GM18517 (cell line): ENCODE results near the gene PCDH9.
A peak's percentile ranks its signal among the peaks of the same experiment; 100 is the strongest.

Source experiments
- ATAC-seq: cut with Tn5 transposase; IDR thresholded peaks from one replicate; pipeline ENCODE4 v1.9.1; 2021; ENCODE audit warnings: mild to moderate bottlenecking, moderate library complexity; ENCODE audit not compliant: unreplicated experiment

The PCDH9 gene

DNA sequence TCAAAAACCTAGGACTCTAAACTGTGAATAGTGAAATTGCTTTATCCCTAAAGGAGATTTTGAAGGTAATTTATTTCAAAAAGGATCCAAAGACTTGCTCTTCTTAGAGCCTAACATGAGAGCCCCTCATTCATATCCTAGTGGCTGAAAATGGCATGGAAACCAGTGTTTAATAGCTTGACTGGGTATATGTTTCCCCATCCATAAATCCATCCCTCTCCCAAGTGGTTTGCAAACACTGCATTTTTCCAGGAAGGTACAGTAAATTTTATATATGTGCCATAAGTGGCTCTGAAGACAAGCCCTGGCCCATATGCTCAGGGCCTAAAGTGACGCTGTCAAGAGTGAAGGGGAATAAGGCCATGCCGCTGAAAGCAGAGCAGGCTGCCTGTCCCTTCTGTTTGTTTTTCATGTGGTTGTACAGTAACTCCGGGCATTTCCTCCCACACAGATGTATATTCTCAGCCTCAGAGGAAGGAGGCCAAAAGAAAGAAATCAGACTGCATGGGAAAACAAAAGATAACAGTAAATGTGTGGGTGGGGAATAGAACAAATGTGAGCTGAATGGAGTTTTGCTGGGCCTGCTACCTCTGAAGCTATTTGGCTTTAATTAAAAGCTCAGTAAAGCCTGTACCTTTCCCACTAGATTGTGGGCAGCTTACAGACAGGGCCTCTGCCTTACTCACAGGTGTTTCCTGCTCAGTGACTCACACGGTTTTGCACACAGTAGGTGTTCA is 181.9 kb downstream of the PCDH9 start:
- peak; percentile 94 for ATAC-seq

- ATAC-seq: no peak
Measured at GRCh38 chr13:67045357-67045756, 184.8 kb downstream of the PCDH9 start.

GRCh38 chr13:67043901-67044300 is 186.2 kb downstream of the PCDH9 start:
- ATAC-seq: no peak

DNA sequence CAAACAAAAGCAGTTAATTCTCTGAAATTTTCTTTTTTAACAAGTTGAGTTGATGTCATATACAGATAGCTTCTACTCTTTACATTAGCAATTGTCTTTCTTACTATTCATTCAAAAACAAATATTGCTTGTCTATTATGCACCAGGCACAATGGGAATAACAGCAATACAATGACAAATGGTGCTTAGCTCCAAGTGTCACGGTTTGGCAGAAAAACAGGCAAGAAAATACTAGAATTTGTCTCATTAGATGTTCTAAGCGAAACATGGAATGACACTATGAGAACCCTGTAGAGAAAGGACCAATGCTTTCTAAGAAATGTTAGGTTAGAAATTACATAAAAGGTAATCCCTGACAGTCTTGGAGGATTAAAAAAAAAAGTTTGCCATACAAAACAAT is 187.6 kb downstream of the PCDH9 start:
- no peak for ATAC-seq

DNA sequence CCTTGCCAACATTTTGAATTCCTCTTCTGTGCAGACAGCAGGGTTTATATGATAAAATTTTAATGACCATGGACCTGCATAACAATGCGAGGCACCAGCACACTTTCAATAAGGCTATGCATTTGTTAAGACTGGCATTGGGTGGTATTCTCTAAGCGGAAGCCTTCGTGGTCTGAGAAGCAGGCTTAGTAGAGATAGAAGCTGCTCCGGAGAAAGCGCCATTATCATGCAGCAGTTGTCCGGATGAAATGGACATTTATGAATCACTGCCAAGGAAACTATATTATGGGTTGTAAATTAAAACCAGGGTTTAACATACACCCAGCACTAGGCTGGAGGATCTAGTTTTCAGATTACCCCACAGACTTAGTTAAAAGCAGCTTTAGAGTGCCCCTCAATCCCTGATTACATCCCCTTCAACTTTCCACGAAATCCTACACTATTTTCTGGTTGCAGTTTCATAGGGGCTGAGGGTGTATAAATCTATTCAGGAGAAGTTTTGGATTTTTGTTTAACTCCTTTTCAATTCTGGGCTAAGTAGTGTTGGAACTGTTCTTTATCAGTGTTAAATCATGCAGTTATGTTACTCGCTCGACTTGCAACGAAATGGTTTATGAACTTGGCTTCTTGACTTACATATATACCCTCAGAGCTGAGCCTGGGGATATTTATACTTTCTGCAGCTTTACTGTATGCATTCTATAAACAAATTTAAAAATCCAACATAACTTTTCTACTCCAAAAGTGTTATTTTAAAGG is 193.3 kb downstream of the PCDH9 start:
- ATAC-seq: no peak

GRCh38 chr13:67033170-67033569 is 197.0 kb downstream of the PCDH9 start:
- no peak for ATAC-seq

GRCh38 chr13:67023130-67023876 is 206.8 kb downstream of the PCDH9 start:
- no peak for ATAC-seq

DNA sequence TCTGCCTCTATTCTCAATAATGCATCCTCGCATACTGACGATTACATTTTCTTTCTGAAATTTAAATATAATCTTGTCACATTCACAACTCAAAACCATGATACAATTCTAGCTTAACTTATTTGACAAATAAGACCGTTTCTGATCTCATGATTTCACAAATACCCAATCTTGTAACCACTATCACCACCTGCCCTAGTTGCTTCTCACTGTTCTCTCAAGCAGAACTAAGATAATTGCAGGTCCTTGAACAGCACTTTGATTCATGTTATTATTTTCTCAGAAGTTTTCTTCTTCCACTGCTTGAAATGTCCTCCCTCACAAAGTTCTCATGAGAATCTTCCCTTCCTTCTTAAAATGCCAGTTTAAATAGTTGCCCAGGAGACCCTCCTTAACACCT is 211.4 kb downstream of the PCDH9 start:
- no peak for ATAC-seq

DNA sequence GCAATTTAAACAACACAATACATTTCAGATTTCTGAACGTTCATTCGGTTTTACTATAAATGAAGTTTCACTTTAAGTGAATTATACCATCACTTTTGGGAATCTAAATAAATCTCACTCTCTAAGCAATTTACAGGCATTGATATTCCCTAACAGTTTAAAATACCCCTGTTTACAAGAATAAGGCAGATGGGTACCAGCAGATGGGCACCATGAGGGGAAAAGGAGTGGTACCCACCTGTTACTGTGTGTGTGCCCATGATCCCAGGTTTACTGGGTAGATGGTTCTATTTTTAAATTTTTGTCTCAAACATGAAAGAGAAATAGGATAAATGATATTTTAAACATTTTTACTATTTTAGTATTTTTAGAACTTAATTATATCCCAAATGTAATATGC is 212.9 kb downstream of the PCDH9 start:
- no peak for ATAC-seq

GRCh38 chr13:67015976-67016600 is 214.0 kb downstream of the PCDH9 start:
- ATAC-seq: no peak

- no peak for ATAC-seq
Measured at GRCh38 chr13:67014399-67014798, 215.7 kb downstream of the PCDH9 start.

- no peak for ATAC-seq
Measured at GRCh38 chr13:67013709-67014108, 216.4 kb downstream of the PCDH9 start.

DNA sequence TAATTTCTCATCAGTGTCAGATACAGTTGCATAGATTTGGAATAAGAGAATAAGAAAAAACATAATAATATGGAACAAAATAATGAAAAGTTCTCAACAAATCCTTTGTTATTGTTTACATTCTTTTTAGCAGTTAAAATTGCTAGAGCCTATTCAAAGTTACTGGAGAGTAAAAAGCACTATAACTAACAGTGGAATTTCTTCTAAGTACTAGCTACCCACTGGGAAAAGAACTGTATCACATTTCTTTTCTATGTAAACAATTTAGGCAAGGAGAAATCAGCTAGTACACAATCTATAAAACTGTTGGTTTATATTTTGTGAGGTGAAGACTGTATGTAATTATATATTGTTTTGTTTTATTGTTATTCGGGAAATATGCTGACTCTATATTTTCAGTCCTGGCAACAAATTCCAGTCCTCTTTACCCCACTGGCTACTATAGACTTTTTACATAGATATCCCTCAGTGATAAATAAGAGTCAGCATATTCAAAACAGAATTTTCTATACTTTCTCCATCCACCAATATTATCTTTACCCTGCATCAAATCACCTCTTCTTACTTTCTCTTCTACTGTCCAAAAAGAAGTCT is 222.0 kb downstream of the PCDH9 start:
- ATAC-seq: no peak

GRCh38 chr13:67004511-67004910 is 225.6 kb downstream of the PCDH9 start:
- no peak for ATAC-seq

DNA sequence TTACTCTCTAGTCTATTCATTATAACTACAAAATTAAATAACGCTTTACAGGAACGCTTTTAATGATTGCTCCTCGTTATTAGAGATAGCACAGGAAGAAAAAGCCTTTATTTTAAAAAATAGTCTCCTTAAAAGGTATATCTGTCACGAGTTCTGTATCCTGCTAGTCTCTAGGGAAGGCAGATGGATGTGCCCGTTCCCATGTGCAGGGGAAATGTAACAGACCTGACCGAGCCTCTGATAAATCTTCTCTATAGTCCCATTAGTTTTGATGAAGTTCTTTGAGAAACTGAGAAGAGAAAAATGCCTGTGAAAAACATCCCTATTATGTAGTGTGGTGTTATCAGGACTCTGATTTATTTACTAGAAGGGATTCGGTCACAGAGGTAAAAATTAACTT is 226.4 kb downstream of the PCDH9 start:
- ATAC-seq: no peak

DNA sequence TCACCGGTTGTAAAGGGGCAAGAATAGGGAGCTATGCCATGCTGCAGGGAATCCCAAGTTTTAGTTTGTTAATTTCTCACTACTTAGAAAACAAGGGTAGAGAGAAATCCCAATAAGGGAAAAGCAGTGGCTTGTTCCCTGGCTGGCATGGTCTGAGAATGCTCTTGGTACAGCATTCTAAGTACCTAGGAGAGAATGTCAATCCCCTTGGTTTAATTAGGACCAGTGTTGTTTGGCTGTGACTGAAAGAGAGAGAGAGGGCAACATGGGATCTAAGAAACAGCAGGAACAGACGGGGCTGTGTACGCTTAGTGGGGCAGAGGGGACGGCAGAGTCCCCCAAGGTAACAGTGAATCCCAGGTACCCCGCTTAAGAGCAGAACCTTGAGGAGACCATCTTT is 228.8 kb downstream of the PCDH9 start:
- no peak for ATAC-seq

GRCh38 chr13:66996503-66996902 is 233.6 kb downstream of the PCDH9 start:
- ATAC-seq: no peak

DNA sequence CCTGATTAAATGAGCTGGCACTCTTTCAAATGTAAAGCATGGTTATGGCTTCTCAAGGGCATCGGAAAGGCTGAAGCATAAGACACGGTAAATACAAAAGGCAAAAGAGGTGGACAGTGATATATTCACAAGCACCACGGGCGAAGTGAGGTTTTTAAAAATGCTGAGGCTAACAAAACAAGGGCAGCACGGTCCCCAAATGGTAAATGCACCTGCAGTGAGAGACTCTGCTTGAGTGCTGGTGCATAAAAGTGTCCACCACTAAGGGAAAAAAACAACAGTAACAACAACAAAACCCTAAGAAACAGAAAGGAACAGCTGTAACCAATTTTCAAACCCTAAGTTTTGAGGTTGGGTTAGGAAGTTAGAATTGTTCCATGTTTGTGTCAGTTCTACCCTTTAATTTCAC is 234.9 kb downstream of the PCDH9 start:
- ATAC-seq: peak; percentile 80

GRCh38 chr13:66994517-66995202 is 235.5 kb downstream of the PCDH9 start:
- peak; percentile 54 for ATAC-seq

DNA sequence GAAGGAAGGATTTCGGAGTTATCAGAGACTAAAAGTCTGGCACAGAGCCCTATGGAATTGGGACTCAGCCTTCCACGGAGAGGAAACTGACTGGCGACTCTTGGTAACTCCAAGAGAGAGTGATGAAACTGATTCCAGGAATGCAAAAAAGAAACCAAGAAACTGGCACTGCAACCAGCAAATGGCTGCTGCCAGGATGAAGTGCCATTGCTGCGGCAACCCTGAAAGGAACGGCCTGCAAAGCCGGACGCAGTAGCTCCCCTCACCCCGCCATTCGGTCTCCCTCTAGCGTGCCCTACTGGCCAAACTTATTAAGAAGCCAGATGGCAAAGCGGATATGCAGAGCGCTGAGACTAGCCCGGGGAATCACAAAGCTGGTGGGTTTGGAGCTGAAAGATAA is 236.0 kb downstream of the PCDH9 start:
- peak; percentile 61 for ATAC-seq
